Measurements from ENCODE around the gene FGFR2.

GRCh38 chr10:121433965-121434364 lies 164.3 kb downstream of the FGFR2 start:
- TF ChIP-seq POLR2A (IDR thresholded peaks at IDR 0.05) = no peak
- TF ChIP-seq CTCF (IDR thresholded peaks at IDR 0.05 in 4 of 5, conservative IDR thresholded peaks at IDR 0.05 in 1 of 5) = no peak

All from gastrocnemius medialis (tissue), 4 donors.